ENCODE data around the gene ADAP1.

Gene ADAP1

DNA sequence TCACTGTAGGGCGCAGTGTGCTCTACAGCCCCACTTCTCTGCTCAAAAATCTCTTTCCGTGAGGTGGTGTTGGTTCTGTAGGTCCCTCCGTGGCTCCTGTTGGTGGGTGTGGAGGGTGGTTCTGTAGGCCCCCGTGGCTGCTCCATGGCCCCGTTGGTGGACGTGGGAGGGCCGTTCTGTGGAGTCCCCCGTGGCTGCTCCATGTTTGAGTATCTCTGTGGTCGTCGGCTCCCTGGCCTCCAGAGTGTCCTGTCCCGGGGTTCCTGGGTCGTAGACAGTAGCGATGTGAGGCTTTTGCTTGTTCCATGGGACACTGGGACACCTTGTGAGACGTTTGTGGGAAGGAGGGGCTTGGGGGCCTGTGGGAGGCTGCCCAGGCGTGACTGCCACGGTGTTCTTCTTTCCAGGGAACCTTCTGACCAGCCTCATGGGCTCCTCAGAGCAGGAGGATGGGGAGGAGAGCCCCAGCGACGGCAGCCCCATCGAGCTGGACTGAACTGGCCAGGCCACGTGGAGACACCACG, 59.5 kb downstream of the ADAP1 start:
- no peaks in the 10 kb centered on the region for H3K79me2 ChIP-seq (ENCODE audit: control insufficient read depth, insufficient read depth, low read length, unreplicated experiment)
- H3K27ac ChIP-seq (ENCODE audit: low read depth, low read length), result no peak overlapping the region
- peaks cover 21% of the 10 kb centered on the region; the same call in 1 of the 2 replicates for H3K36me3 ChIP-seq (ENCODE audit: insufficient read depth, low read length)
- H3K27me3 ChIP-seq (ENCODE audit: insufficient read depth, low read length), result no peaks in the 10 kb centered on the region
- no peak overlapping the region for H3K4me3 ChIP-seq (ENCODE audit: low read depth, low read length)
- no peak overlapping the region for H2AFZ ChIP-seq (ENCODE audit: low read length, unreplicated experiment)
- no peaks in the 10 kb centered on the region for H3K4me1 ChIP-seq (ENCODE audit: control insufficient read depth, insufficient read depth, low read length, unreplicated experiment)

DNA sequence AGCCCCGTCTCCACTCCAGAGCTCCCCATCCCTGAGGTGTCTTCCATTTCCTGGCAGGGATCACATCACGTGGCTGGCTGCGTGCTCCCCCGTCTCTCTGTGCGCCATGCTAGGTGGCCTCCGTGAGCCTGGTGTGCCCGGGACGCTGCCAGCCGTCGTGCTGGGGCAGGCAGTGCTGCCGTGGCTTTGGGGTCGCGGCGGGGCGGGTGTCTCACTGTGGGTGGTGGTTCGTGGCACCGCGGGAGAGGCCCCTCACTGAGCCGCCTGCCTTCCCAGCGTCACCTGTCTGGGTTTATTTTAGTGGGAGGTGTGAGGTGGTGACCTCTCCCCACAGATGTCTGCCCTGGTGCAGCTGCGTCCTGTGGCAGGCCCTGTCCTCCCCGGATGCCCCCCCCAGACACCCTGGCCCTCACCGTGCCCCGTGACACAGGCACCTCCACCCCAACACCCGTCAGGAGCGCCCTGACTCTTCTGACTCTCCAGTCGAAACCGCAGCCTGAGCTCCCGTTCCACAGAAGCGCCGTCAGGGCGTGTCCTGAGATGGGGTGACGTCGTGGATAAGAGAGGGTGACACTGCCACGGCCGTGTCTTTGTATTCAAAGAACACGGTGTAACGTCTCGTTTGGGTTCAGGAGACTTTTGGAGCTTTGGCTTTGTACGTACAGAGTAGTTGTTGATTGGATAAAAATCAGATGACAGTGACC, 60.2 kb downstream of the ADAP1 start:
- peaks cover 21% of the 10 kb centered on the region; the same call in 1 of the 2 replicates for H3K36me3 ChIP-seq (ENCODE audit: insufficient read depth, low read length)
- H2AFZ ChIP-seq (ENCODE audit: low read length, unreplicated experiment), result no peak overlapping the region
- no peak overlapping the region for H3K27ac ChIP-seq (ENCODE audit: low read depth, low read length)
- H3K79me2 ChIP-seq (ENCODE audit: control insufficient read depth, insufficient read depth, low read length, unreplicated experiment), result no peaks in the 10 kb centered on the region
- no peak overlapping the region for H3K4me3 ChIP-seq (ENCODE audit: low read depth, low read length)
- H3K27me3 ChIP-seq (ENCODE audit: insufficient read depth, low read length), result no peaks in the 10 kb centered on the region
- no peaks in the 10 kb centered on the region for H3K4me1 ChIP-seq (ENCODE audit: control insufficient read depth, insufficient read depth, low read length, unreplicated experiment)

DNA sequence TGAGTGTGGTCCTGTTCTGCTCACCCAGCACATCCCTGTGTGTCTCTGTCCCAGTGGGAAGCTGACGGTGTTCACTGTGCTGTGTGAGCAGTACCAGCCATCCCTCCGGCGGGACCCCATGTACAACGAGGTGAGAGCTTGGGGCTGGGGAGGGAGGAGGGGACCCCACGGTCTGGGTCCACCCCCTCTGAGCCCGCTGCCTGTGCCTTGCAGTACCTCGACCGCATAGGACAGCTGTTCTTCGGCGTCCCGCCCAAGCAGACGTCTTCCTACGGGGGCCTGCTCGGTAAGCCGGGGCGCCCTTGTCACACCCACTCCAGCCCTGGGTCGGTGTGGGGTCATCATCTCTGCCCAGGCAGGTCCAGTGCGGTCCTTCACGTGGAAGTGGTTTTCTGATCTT, 60.8 kb downstream of the ADAP1 start:
- Histone ChIP-seq H3K4me1 (ENCODE audit: control insufficient read depth, insufficient read depth, low read length, unreplicated experiment) (no peaks in the 10 kb centered on the region), H3K79me2 (ENCODE audit: control insufficient read depth, insufficient read depth, low read length, unreplicated experiment) (no peaks in the 10 kb centered on the region), H3K4me3 (ENCODE audit: low read depth, low read length) (no peak overlapping the region), H3K36me3 (ENCODE audit: insufficient read depth, low read length) (peaks cover 23% of the 10 kb centered on the region; the same call in 1 of the 2 replicates), H2AFZ (ENCODE audit: low read length, unreplicated experiment) (no peak overlapping the region), H3K27me3 (ENCODE audit: insufficient read depth, low read length) (no peaks in the 10 kb centered on the region), H3K27ac (ENCODE audit: low read depth, low read length) (no peak overlapping the region)

DNA sequence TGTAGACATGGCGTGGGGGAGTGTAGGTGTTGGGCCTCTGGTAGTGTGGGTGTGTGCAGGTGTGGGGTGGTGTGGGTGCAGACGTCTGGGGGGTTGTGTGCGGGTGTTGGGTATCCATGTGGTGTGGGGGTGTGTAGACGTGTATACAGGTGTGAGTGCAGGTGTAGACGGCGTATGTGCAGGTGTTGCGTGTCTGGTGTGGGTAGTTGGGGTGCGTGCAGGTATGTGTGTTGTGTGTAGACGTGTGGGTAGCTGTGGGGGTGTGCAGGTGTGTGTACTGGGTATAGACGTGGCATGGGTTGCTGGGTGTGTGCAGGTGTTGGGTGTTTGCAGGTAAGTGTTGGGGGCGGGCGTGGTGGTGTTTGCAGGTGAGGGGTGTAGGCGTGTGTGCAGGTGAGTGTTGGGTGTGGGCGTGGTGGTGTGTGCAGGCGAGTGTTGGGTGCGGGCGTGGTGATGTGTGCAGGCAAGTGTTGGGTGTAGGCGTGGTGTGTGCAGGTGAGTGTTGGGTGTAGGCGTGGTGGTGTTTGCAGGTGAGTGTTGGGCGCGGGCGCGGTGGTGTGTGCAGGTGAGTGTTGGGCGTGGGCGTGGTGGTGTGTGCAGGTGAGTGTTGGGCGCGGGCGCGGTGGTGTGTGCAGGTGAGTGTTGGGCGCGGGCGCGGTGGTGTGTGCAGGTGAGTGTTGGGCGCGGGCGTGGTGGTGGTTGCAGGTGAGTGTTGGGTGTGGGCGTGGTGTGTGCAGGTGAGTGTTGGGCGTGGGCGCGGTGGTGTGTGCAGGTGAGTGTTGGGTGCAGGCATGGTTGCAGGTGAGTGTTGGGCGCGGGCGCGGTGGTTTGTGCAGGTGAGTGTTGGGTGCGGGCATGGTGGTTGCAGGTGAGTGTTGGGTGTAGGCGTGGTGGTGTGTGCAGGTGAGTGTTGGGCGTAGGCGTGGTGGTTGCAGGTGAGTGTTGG, 61.6 kb downstream of the ADAP1 start:
- Histone ChIP-seq H3K27me3 (ENCODE audit: insufficient read depth, low read length) (no peaks in the 10 kb centered on the region), H3K4me1 (ENCODE audit: control insufficient read depth, insufficient read depth, low read length, unreplicated experiment) (no peaks in the 10 kb centered on the region), H3K36me3 (ENCODE audit: insufficient read depth, low read length) (peaks cover 24% of the 10 kb centered on the region; the same call in 1 of the 2 replicates), H3K4me3 (ENCODE audit: low read depth, low read length) (no peak overlapping the region), H3K79me2 (ENCODE audit: control insufficient read depth, insufficient read depth, low read length, unreplicated experiment) (peaks cover 3% of the 10 kb centered on the region), H3K27ac (ENCODE audit: low read depth, low read length) (no peak overlapping the region), H2AFZ (ENCODE audit: low read length, unreplicated experiment) (no peak overlapping the region)

DNA sequence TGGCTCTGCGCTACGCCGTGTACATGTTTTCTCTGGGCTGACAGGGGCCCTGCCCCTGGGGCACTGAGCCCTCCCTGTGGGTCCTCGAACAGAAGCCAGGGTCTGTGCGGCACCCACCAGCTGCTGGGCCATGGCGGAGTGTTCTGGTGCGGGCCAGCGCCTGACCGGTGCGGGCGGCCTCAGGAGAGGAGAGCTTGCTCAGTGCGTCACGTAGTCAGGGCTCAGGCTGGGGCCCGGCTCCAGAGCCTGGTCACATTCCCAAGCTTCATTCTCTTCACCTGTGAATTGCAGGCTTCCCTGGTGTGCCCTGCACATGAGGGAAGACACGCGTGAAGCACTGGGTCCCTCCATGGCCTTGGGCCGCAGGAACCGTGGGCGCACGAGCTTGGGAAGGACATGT, 62.7 kb downstream of the ADAP1 start:
- Histone ChIP-seq H3K36me3 (ENCODE audit: insufficient read depth, low read length) (peaks cover 32% of the 10 kb centered on the region; the same call in 1 of the 2 replicates), H3K4me3 (ENCODE audit: low read depth, low read length) (no peak overlapping the region), H3K27me3 (ENCODE audit: insufficient read depth, low read length) (no peaks in the 10 kb centered on the region), H3K79me2 (ENCODE audit: control insufficient read depth, insufficient read depth, low read length, unreplicated experiment) (peaks cover 8% of the 10 kb centered on the region), H2AFZ (ENCODE audit: low read length, unreplicated experiment) (no peak overlapping the region), H3K4me1 (ENCODE audit: control insufficient read depth, insufficient read depth, low read length, unreplicated experiment) (no peaks in the 10 kb centered on the region), H3K27ac (ENCODE audit: low read depth, low read length) (no peak overlapping the region)

DNA sequence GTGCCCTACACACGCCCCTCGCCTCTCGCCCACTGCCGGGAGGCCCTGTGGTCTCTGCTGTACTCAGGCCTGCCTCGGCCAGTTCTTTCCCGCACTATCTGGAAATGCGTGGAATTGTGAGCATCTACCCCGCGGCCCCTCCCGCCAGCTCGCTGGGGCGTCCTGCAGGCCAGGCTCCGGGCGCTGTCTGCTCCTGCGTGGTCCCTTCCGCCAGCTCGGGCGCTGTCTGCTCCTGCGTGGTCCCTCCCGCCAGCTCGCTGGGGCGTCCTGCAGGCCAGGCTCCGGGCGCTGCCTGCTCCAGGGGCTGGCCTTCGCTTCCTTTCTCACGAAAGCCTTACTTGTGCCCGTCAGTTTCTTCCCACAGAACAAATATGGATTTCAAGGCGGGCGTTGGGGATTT, 63.2 kb downstream of the ADAP1 start:
- no peaks in the 10 kb centered on the region for H3K27me3 ChIP-seq (ENCODE audit: insufficient read depth, low read length)
- no peaks in the 10 kb centered on the region for H3K4me1 ChIP-seq (ENCODE audit: control insufficient read depth, insufficient read depth, low read length, unreplicated experiment)
- no peak overlapping the region for H2AFZ ChIP-seq (ENCODE audit: low read length, unreplicated experiment)
- H3K79me2 ChIP-seq (ENCODE audit: control insufficient read depth, insufficient read depth, low read length, unreplicated experiment), result peaks cover 8% of the 10 kb centered on the region
- H3K4me3 ChIP-seq (ENCODE audit: low read depth, low read length), result no peak overlapping the region
- peaks cover 32% of the 10 kb centered on the region; the same call in 1 of the 2 replicates for H3K36me3 ChIP-seq (ENCODE audit: insufficient read depth, low read length)
- H3K27ac ChIP-seq (ENCODE audit: low read depth, low read length), result no peak overlapping the region

DNA sequence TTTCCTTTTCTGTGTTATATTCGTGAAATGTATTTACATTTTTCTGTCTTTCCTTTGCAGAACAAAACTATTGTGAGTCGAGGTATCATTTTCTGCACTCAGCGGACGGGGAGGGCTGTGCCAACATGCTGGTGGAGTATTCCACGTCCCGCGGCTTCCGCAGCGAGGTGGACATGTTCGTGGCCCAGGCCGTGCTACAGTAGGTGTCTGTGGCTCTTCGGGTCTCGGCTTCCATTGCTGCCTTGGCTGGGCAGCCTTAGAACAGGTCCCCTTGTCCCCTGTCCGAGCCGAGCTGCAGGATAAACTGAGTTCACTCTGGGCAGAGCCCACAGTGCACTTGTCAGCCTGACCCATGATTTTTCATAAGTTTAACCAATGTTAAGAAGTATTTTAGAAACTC, 63.6 kb downstream of the ADAP1 start:
- H3K27ac ChIP-seq (ENCODE audit: low read depth, low read length), result no peak overlapping the region
- peaks cover 32% of the 10 kb centered on the region; the same call in 1 of the 2 replicates for H3K36me3 ChIP-seq (ENCODE audit: insufficient read depth, low read length)
- H2AFZ ChIP-seq (ENCODE audit: low read length, unreplicated experiment), result no peak overlapping the region
- no peaks in the 10 kb centered on the region for H3K27me3 ChIP-seq (ENCODE audit: insufficient read depth, low read length)
- H3K79me2 ChIP-seq (ENCODE audit: control insufficient read depth, insufficient read depth, low read length, unreplicated experiment), result peaks cover 11% of the 10 kb centered on the region
- H3K4me1 ChIP-seq (ENCODE audit: control insufficient read depth, insufficient read depth, low read length, unreplicated experiment), result no peaks in the 10 kb centered on the region
- no peak overlapping the region for H3K4me3 ChIP-seq (ENCODE audit: low read depth, low read length)

DNA sequence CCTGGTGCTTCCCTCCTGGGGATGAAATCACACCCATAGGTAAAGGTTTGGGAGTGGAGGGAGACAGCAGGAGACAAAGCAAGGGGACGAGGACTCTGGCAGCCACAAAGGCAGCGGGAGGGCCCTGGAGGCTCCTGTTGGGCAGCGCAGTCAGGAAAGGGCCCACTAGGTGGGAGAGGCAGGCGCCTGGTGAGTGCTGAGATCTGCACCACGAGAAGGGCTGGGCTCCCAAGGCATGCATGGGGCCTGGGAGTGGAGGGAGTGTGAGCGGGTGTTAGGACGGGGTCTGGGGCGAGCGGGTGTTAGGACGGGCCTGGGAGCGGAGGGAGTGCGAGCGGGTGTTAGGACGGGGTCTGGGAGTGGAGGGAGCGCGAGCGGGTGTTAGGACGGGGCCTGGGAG, 65.1 kb downstream of the ADAP1 start:
- H3K36me3 ChIP-seq (ENCODE audit: insufficient read depth, low read length), result peaks cover 32% of the 10 kb centered on the region; the same call in 1 of the 2 replicates
- H2AFZ ChIP-seq (ENCODE audit: low read length, unreplicated experiment), result no peak overlapping the region
- H3K4me1 ChIP-seq (ENCODE audit: control insufficient read depth, insufficient read depth, low read length, unreplicated experiment), result no peaks in the 10 kb centered on the region
- H3K27ac ChIP-seq (ENCODE audit: low read depth, low read length), result no peak overlapping the region
- no peak overlapping the region for H3K4me3 ChIP-seq (ENCODE audit: low read depth, low read length)
- H3K79me2 ChIP-seq (ENCODE audit: control insufficient read depth, insufficient read depth, low read length, unreplicated experiment), result peaks cover 19% of the 10 kb centered on the region
- no peaks in the 10 kb centered on the region for H3K27me3 ChIP-seq (ENCODE audit: insufficient read depth, low read length)

DNA sequence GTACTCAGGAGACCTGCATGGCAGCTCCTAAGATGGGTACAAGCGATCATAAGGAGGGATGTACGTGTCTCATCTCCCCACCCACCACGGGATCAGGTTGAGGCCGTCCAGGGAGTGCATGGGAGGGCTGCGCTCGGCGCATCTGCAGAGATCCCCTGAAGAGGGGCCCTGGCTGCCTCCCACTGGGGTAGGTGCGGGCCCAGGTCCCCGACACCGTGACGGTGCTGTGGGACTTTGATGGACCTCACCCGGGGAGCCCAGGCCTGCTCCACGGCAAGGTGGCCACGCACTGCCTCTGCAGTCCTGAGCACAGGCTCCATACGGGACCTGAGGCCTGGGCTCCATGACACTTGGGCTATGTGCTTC, 65.5 kb downstream of the ADAP1 start:
- H3K79me2 ChIP-seq (ENCODE audit: control insufficient read depth, insufficient read depth, low read length, unreplicated experiment), result peaks cover 23% of the 10 kb centered on the region
- no peaks in the 10 kb centered on the region for H3K27me3 ChIP-seq (ENCODE audit: insufficient read depth, low read length)
- H3K27ac ChIP-seq (ENCODE audit: low read depth, low read length), result no peak overlapping the region
- H2AFZ ChIP-seq (ENCODE audit: low read length, unreplicated experiment), result no peak overlapping the region
- H3K4me3 ChIP-seq (ENCODE audit: low read depth, low read length), result no peak overlapping the region
- H3K4me1 ChIP-seq (ENCODE audit: control insufficient read depth, insufficient read depth, low read length, unreplicated experiment), result no peaks in the 10 kb centered on the region
- H3K36me3 ChIP-seq (ENCODE audit: insufficient read depth, low read length), result peaks cover 32% of the 10 kb centered on the region; the same call in 1 of the 2 replicates

DNA sequence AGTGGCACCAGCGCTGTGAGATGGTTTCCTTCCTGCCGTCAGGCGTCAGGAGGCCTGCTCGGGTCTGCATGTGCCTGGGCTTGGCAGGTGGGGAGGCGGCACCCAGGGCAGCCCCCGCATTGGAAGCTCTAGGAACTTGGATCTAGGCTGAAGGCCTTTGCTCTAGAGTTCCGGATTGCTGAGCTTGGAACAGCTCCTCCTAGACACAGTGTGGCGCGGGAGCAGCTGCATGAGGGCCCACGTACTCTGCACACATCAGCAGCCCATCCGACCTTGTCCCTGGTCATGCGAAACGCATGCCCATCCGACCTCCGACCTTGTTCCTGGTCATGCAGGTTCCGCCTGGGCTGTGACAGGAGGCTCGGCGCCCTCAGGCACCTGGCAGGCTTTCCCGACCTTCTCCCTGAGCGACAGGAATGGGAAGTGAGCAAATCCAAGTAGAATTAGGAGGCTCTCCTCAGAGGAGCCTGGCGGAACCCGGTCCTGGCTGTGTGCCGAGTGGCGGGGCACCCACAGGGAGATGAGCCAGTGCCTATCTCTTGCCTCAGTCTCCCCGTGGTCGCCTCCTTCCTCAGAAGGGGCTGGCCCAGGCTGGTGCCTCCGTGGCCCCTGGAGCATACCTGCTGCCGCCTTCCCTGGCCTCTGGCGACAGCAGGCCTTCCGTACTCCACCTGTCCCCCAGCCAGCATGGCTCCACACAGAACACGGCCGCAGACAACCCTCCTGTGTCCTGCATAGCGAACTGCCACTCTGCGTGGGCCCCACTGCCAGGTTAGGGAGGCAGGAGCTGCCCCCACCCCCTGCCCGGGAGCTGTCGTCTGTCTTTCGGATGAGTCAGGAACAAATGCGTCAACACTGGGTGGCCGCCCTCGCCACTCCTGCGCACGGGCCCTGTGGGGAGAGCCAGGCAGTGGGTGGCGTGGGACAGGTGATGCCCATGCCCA, 66.1 kb downstream of the ADAP1 start:
- Histone ChIP-seq H3K27ac (ENCODE audit: low read depth, low read length) (no peak overlapping the region), H3K36me3 (ENCODE audit: insufficient read depth, low read length) (peaks cover 32% of the 10 kb centered on the region; the same call in 1 of the 2 replicates), H3K27me3 (ENCODE audit: insufficient read depth, low read length) (no peaks in the 10 kb centered on the region), H3K79me2 (ENCODE audit: control insufficient read depth, insufficient read depth, low read length, unreplicated experiment) (peaks cover 29% of the 10 kb centered on the region), H2AFZ (ENCODE audit: low read length, unreplicated experiment) (no peak overlapping the region), H3K4me1 (ENCODE audit: control insufficient read depth, insufficient read depth, low read length, unreplicated experiment) (no peaks in the 10 kb centered on the region), H3K4me3 (ENCODE audit: low read depth, low read length) (no peak overlapping the region)

Data from ACC112 (cell line).